IMR-90 (cell line): Measurements from ENCODE around the gene HPS4. TPM values are rescaled to one million over a fixed set of nuclear protein-coding genes. Genes with fewer than 3 reads are reported as not detected.

Experiments
- ATAC-seq: fragments of 200-7000 bp; cut with Tn5 transposase; 2 replicates; pipeline ENCODE4 v1.9.1; 2020; ENCODE audit warnings: low read depth, mild to moderate bottlenecking, moderate library complexity
- BruUV-seq: library from RNA; stranded (reverse); fragments of 400-500 nt; replicated peaks from 2 replicates; lab custom pipeline; 2021; lab: Mats Ljungman, UMichigan
- CTCF ChIA-PET: fragments of 300-600 bp; formaldehyde crosslinking; extraction: SDS; loops from one replicate; lab custom pipeline; 2021; ENCODE audit warnings: antibody characterized with exemption; lab: Yijun Ruan, JAX
- POLR2A ChIA-PET: fragments of 300-600 bp; sonication (Branson Sonifier 250); formaldehyde crosslinking; loops from one replicate; lab custom pipeline; 2022; ENCODE audit warnings: antibody characterized with exemption; ENCODE audit not compliant: unreplicated experiment; lab: Charles Lee
- DNase-seq: peaks from one replicate; pipeline ENCODE4 v3.0.0; 2013
- H2AFZ ChIP-seq: replicated peaks from 2 replicates; pipeline ENCODE3; 2013; ENCODE audit warnings: low read length, mild to moderate bottlenecking; ENCODE audit not compliant: poor library complexity
- H2AK5ac ChIP-seq: 2 replicates; pipeline ENCODE4 v1.6.1; 2013; ENCODE audit warnings: low read depth, low read length, inconsistent platforms
- H2AK9ac ChIP-seq: replicated peaks from 2 replicates; pipeline ENCODE3; 2013; ENCODE audit warnings: mild to moderate bottlenecking, low read depth, low read length, moderate library complexity; ENCODE audit not compliant: poor library complexity
- H2BK120ac ChIP-seq: 2 replicates; pipeline ENCODE4 v1.6.1; 2013; ENCODE audit warnings: low read depth, low read length, inconsistent platforms
- H2BK15ac ChIP-seq: 3 replicates; pipeline ENCODE4 v1.6.1; 2013; ENCODE audit warnings: low read depth, low read length, inconsistent platforms
- H2BK20ac ChIP-seq: 2 replicates; pipeline ENCODE4 v1.6.1; 2013; ENCODE audit warnings: low read depth, mild to moderate bottlenecking, inconsistent platforms, low read length, moderate library complexity
- H2BK5ac ChIP-seq: 2 replicates; pipeline ENCODE4 v1.6.1; 2013; ENCODE audit warnings: mild to moderate bottlenecking, low read depth, low read length, inconsistent platforms; ENCODE audit not compliant: poor library complexity, severe bottlenecking
- H3K14ac ChIP-seq: replicated peaks from 2 replicates; pipeline ENCODE4 v1.6.1; 2013; ENCODE audit warnings: low read depth, low read length, inconsistent platforms
- H3K18ac ChIP-seq: 2 replicates; pipeline ENCODE4 v1.6.1; 2013; ENCODE audit warnings: low read depth, low read length, control low read depth
- H3K23ac ChIP-seq: 2 replicates; pipeline ENCODE4 v1.6.1; 2013; ENCODE audit warnings: low read depth, low read length, inconsistent platforms
- H3K27ac ChIP-seq: 2 replicates; pipeline ENCODE4 v1.5.1; 2013; ENCODE audit warnings: mild to moderate bottlenecking, control low read depth, low read length; ENCODE audit not compliant: insufficient read depth
- H3K27me3 ChIP-seq: 2 replicates; pipeline ENCODE4 v1.6.1; 2013; ENCODE audit warnings: low read length; ENCODE audit not compliant: control insufficient read depth, insufficient read depth
- H3K36me3 ChIP-seq: 2 replicates; pipeline ENCODE4 v1.6.1; 2013; ENCODE audit warnings: low read length, mixed read lengths; ENCODE audit not compliant: control insufficient read depth, insufficient read depth
- H3K4ac ChIP-seq: 2 replicates; pipeline ENCODE4 v1.6.1; 2013; ENCODE audit warnings: low read depth, low read length, inconsistent platforms
- H3K4me1 ChIP-seq: 2 replicates; pipeline ENCODE4 v1.6.1; 2013; ENCODE audit warnings: low read length, mixed read lengths; ENCODE audit not compliant: control insufficient read depth, insufficient read depth
- H3K4me2 ChIP-seq: 2 replicates; pipeline ENCODE4 v1.6.1; 2013; ENCODE audit warnings: low read depth, mild to moderate bottlenecking, control low read depth, low read length, moderate library complexity
- H3K4me3 ChIP-seq: 2 replicates; pipeline ENCODE4 v1.5.1; 2013; ENCODE audit warnings: low read depth, mild to moderate bottlenecking, control low read depth, low read length, moderate library complexity; ENCODE audit not compliant: insufficient read depth
- H3K56ac ChIP-seq: 2 replicates; pipeline ENCODE4 v1.6.1; 2013; ENCODE audit warnings: low read length, inconsistent platforms; ENCODE audit not compliant: insufficient read depth; ENCODE audit errors: extremely low read depth
- H3K79me1 ChIP-seq, 2 experiments: 2 replicates each; pipeline ENCODE4 v1.6.1; 2013; ENCODE audit warnings: low read length in 2 of 2, inconsistent platforms in 1 of 2, low read depth in 1 of 2
- H3K9ac ChIP-seq: 2 replicates; pipeline ENCODE4 v1.6.1; 2013; ENCODE audit warnings: low read depth, low read length, control low read depth
- H3K9me1 ChIP-seq: 2 replicates; pipeline ENCODE4 v1.6.1; 2013; ENCODE audit warnings: low read length, inconsistent platforms; ENCODE audit not compliant: insufficient read depth
- H3K9me3 ChIP-seq: 2 replicates; pipeline ENCODE4 v1.6.1; 2013; ENCODE audit warnings: low read length; ENCODE audit not compliant: control insufficient read depth, insufficient read depth
- H4K20me1 ChIP-seq: 2 replicates; pipeline ENCODE4 v1.6.1; 2013; ENCODE audit warnings: low read length, inconsistent platforms; ENCODE audit not compliant: insufficient read depth
- H4K5ac ChIP-seq: 2 replicates; pipeline ENCODE4 v1.6.1; 2013; ENCODE audit warnings: mild to moderate bottlenecking, low read depth, low read length, control low read depth
- H4K8ac ChIP-seq, 2 experiments: 2 replicates each; pipeline ENCODE4 v1.6.1; 2013; ENCODE audit warnings: low read depth in 2 of 2, low read length in 2 of 2, control low read depth in 1 of 2, inconsistent platforms in 1 of 2
- H4K91ac ChIP-seq: 2 replicates; pipeline ENCODE4 v1.6.1; 2013; ENCODE audit warnings: low read depth, low read length, inconsistent platforms; ENCODE audit not compliant: insufficient read depth
- FOS ChIP-seq: fragments of 150-350 bp; IDR thresholded peaks from 2 replicates; pipeline ENCODE4 v1.6.1; 2016; ENCODE audit warnings: low read depth, low read length
- MXI1 ChIP-seq: IDR thresholded peaks from 2 replicates; pipeline ENCODE4 v1.6.1; 2012; ENCODE audit warnings: low read depth, mild to moderate bottlenecking, low read length, moderate library complexity, borderline replicate concordance
- NFE2L2 ChIP-seq: fragments of 150-350 bp; IDR thresholded peaks from 2 replicates; pipeline ENCODE4 v1.6.1; 2016; ENCODE audit warnings: low read depth, mild to moderate bottlenecking, low read length
- RFX5 ChIP-seq: IDR thresholded peaks from 2 replicates; pipeline ENCODE4 v1.8.0; 2012; ENCODE audit warnings: low read depth, mild to moderate bottlenecking, low read length, moderate library complexity
- WGBS, 2 experiments: methylation state at CpG; one replicate each; pipeline versions ENCODE4 v1.1.5 to v1.1.7; 2013; ENCODE audit warnings: missing lambda C conversion rate in 2 of 2; ENCODE audit not compliant: insufficient read length in 1 of 2; ENCODE audit errors: extremely low coverage in 2 of 2; 5-methylcytosine and 5-hydroxymethylcytosine counted together
- dilution Hi-C: fragments of 300-500 bp; cut with HindIII; formaldehyde crosslinking; loops from one replicate; pipeline ENCODE4 v1.14.3; 2018; ENCODE audit warnings: low sequenced_read_pairs; ENCODE audit not compliant: unreplicated experiment
- in situ Hi-C: fragments of 300-500 bp; cut with MboI; formaldehyde crosslinking; loops from 3 replicates; pipeline ENCODE4 v1.14.3; 2019; ENCODE audit warnings: low sequenced_read_pairs, inconsistent platforms, mixed read lengths
- intact Hi-C: fragments of 100-400 bp; cut with micrococcal nuclease; formaldehyde crosslinking; loops from 2 replicates; pipeline ENCODE4 v1.10.0; 2022
- polyA plus RNA-seq, 3 experiments: library from polyadenylated mRNA; depleted of rRNA; stranded (reverse); fragments of >200 nt; gene quantifications; 2 replicates each; pipeline ENCODE4 v1.2.3, GENCODE V29; 2012; ENCODE audit warnings: low replicate concordance in 1 of 3
- total RNA-seq: library from RNA; depleted of rRNA; stranded (reverse); fragments of >200 nt; gene quantifications from 2 replicates; pipeline ENCODE4 v1.2.3, GENCODE V29; 2012
- TF ChIP-seq, protein P1 (sequence below): fragments of 150-350 bp; IDR thresholded peaks from 2 replicates; pipeline ENCODE4 v1.6.1; 2017; ENCODE audit warnings: mild to moderate bottlenecking, antibody characterized with exemption, low read length, low read depth
- TF ChIP-seq, protein P2 (sequence below): conservative IDR thresholded peaks from 2 replicates; pipeline ENCODE4 v1.5.1; 2012; ENCODE audit warnings: mild to moderate bottlenecking, low read depth, low read length, improper control_type of control experiment

Gene HPS4
- total and polyA plus RNA-seq, 2 of the 4 experiments (the other 2 are of a cell fraction), result 15.8 to 19.0 TPM

DNA sequence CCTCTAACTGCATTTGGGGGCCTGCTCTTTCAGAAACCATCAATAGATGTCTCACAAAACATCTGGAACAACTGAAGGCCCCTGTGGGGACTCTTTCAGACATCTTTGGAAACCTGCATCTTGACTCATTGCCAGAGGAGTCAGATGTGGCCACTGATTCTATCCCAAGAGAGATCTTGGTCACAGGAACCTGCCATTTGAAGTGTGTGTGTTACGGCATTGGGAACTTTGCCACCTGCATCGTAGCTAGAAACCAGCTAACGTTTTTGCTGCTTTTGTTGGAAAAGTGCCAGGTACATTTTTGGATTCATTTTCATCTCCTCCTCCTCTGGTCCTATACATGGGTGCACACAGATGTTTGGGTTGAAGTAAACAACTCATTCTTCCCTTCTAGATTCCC is 4.4 kb upstream of the HPS4 start:
- Histone ChIP-seq H2AK9ac (no peak overlapping the region), H3K4me2 (no peak overlapping the region), H2BK120ac (no peak overlapping the region), H4K8ac (no peak overlapping the region), H3K4ac (no peak overlapping the region), H4K5ac (no peak overlapping the region), H3K9me3 (no peaks in the 10 kb centered on the region), H2BK5ac (no peak overlapping the region), H3K27me3 (no peaks in the 10 kb centered on the region), H4K91ac (no peak overlapping the region), H3K79me1 (peaks cover 17 to 38% of the 10 kb centered on the region in 2 experiments), H2BK20ac (no peak overlapping the region), H3K27ac (no peak overlapping the region), H2AFZ (no peak overlapping the region), H3K18ac (no peak overlapping the region), H2BK15ac (no peak overlapping the region), H3K4me3 (no peak overlapping the region), H2AK5ac (no peak overlapping the region), H4K20me1 (no peaks in the 10 kb centered on the region; the same call in 1 of the 2 replicates), H3K9me1 (no peaks in the 10 kb centered on the region), H3K14ac (no peak overlapping the region), H3K36me3 (peaks cover 36% of the 10 kb centered on the region), H3K9ac (no peak overlapping the region), H3K23ac (no peak overlapping the region), H3K4me1 (peaks cover 4% of the 10 kb centered on the region), H3K56ac (no peak overlapping the region)
- DNase-seq, result no peak
- TF ChIP-seq, protein P1, sequence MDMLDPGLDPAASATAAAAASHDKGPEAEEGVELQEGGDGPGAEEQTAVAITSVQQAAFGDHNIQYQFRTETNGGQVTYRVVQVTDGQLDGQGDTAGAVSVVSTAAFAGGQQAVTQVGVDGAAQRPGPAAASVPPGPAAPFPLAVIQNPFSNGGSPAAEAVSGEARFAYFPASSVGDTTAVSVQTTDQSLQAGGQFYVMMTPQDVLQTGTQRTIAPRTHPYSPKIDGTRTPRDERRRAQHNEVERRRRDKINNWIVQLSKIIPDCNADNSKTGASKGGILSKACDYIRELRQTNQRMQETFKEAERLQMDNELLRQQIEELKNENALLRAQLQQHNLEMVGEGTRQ, result no peak
- TF ChIP-seq NFE2L2 (no peak), FOS (no peak), MXI1 (no peak), RFX5 (no peak)
- TF ChIP-seq, protein P2, sequence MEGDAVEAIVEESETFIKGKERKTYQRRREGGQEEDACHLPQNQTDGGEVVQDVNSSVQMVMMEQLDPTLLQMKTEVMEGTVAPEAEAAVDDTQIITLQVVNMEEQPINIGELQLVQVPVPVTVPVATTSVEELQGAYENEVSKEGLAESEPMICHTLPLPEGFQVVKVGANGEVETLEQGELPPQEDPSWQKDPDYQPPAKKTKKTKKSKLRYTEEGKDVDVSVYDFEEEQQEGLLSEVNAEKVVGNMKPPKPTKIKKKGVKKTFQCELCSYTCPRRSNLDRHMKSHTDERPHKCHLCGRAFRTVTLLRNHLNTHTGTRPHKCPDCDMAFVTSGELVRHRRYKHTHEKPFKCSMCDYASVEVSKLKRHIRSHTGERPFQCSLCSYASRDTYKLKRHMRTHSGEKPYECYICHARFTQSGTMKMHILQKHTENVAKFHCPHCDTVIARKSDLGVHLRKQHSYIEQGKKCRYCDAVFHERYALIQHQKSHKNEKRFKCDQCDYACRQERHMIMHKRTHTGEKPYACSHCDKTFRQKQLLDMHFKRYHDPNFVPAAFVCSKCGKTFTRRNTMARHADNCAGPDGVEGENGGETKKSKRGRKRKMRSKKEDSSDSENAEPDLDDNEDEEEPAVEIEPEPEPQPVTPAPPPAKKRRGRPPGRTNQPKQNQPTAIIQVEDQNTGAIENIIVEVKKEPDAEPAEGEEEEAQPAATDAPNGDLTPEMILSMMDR, result no peak
- ATAC-seq, result no peak
- POLR2A ChIA-PET, result no interaction called here
- in situ Hi-C loops, result no loop called here
- CTCF ChIA-PET, result no interaction called here
- no TSS peak for BruUV-seq
- dilution Hi-C loops, result no loop called here
- no CpG with 5 or more reads among the region's 3 CpGs for WGBS, 2 experiments
- intact Hi-C loops, result no loop called here
